HG03045 (cell line): Measurements from ENCODE around the gene FUNDC2.

Experiments used
- ATAC-seq: cut with Tn5 transposase; IDR thresholded peaks from one replicate; pipeline ENCODE4 v1.9.1; 2021; ENCODE audit warnings: mild to moderate bottlenecking, moderate library complexity; ENCODE audit not compliant: unreplicated experiment

The FUNDC2 gene

GRCh38 chrX:155023907-155024833 is 2.5 kb upstream of the FUNDC2 start:
- ATAC-seq: no peak

DNA sequence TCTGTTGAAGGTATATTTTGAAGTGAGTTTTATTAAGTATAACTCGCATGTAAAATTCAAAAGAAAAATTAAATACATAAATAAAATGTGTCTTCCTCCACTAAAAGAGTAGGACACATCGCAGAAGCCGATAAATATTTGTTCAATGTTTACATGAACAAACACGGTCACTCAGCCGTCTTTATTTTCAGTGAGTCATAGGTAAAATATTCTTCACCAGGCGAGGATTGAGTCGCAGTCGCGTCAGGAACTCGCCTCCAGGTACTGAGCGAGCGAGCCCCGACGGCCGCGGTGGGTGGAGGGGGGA is 271 bp upstream of the FUNDC2 start:
- ATAC-seq: no peak

DNA sequence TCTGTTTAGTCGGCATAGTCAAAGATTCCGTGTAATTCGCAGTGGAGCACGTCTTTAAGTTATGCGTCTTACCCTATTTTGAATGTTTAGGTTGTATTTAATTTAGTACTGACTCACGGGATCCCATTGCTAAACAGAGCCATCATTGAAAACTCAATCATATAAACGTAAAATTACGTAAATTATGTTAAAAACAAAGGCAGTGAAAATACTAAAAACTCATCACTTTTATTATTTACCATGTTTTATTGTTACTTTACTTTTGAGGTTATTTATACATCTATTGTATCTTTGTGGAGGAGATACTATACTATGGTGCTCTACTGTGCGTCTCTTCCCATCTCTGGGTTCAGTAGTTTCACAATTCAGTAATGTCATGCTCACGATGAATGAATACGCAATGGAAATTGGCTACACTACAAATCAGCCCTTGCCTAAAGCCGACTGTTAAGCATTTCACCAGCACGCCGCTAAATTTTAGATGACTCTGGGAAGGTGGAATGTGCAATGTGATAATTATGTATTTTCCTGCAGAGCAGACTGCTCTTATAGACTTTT is 944 bp downstream of the FUNDC2 start:
- ATAC-seq: no peak

DNA sequence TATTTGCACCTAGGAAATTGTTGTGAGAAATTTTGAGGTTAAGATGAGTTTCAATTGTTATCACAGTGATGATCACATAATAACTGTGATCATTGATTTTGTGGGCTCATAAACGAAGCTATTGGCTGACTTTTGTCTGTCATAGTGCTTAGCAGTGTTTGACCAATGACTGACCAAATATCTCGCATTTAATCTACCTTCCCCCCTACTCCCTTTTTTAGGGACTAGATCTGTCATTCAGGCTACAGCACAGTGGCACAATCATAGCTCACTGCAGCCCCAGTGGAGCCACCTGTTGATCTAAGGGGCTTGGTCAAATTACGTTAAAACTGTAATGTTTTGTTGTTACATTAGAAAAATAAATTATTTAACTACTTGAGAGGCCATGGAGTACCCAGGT is 1.5 kb downstream of the FUNDC2 start:
- ATAC-seq: no peak

- ATAC-seq: no peak
Observed at GRCh38 chrX:155028877-155029291, 2.2 kb downstream of the FUNDC2 start.

DNA sequence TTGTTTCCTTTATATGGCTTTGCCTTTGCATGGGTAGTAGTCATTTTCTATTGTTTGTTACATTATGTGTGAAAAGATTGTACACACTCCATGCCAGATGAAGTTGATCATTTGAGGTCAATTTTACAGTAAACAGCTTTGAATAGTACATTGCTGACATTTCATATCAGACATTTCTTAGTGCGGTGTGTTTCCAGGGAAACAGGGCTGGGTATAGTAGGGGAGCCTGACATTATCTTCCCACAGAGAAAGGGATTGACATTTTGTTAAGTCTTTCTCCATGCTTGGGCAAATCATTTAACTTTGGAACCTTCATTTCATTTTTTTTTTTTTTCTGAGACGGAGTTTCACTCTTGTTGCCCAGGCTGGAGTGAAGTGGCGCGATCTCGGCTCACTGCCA is 5.0 kb downstream of the FUNDC2 start:
- ATAC-seq: no peak

DNA sequence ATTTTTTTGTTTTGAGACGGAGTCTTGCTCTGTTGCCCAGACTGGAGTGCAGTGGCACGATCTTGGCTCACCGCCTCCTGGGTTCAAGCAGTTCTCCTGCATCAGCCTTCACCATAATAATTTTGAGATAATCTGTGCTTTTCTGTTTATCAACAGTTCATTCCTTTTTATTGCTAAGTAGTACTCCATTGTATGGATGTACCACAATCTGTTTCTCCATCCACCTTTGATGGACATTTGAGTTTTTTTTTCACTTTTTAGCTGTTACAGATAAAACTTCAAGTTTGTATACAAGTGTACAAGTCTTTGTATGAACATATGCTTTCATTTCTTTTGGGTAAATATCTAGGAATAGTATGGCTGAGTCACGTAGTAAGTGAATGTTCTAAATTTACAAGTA is 9.0 kb downstream of the FUNDC2 start:
- ATAC-seq: no peak

- ATAC-seq: no peak
Observed at GRCh38 chrX:155046129-155046810, 19.6 kb downstream of the FUNDC2 start.

GRCh38 chrX:155046811-155047528 is 20.3 kb downstream of the FUNDC2 start:
- no peak for ATAC-seq

DNA sequence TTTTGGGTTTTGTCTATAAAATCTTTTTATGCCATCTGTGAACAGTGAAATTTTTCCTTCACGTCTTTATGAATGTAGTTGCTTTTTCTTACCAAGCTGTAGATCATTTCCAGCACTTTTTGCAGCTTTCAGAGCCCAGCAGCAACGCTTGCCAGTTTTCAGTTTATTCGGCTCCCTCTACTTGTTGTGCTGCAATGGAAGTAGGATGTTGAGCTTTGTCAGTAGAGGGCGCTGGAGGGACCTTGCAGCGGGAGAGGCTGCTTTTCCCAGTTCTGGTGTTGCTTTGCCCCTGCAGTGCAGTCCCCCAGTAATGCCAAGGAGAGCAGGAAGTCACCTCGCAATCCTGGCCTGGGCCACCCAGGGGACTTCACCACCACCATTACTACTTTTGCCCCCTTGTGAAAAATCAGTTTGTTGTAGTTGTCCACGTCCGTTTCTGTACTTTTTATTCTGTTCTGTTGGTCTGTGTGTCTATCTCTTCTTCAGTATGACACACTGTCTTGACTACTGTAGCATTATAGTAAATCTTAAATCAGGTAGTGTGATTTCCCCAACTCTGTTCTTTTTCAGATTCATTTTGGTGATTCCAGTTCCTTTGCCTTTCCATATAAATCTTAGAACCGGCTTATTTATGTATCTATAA is 22.5 kb downstream of the FUNDC2 start:
- ATAC-seq: no peak

DNA sequence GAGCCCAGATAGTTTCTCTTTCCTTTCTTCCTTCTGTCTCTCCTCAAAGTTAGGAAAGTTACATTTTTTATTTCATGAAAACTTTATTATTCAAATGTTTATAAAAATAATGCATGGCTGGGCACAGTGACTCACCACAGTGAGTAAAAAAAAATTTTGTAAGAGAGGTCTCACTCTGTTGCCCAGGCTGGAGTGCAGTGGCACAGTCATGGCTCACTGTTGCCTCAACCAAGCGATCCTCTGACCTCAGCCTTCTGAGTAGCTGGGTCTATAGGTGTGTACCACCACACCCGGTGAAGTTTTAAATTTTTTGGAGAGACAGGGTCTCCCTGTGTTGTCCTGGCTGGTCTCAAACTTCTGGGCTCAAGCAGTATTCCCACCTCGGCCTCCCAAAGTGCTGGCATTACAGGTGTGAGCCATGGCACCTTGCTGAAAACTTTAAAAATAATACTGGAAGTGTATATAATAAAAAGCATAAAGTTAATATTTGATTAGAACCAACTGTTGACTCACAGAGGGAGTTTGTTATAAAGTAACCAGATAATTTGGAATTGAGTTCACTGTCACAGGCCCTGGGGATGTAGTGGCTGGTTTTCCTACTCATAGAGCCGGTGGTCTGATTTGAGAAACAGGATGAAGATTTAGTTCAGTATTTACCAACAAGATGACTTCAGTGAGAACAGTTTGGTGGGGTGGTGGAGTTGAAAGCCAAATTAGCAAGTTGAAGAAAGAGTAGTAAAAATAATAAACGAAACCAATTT is 26.3 kb downstream of the FUNDC2 start:
- no peak for ATAC-seq

- no peak for ATAC-seq
Observed at GRCh38 chrX:155053656-155054055, 27.0 kb downstream of the FUNDC2 start.

GRCh38 chrX:155054255-155054654 is 27.6 kb downstream of the FUNDC2 start:
- ATAC-seq: no peak

GRCh38 chrX:155055494-155055893 is 28.9 kb downstream of the FUNDC2 start:
- no peak for ATAC-seq

DNA sequence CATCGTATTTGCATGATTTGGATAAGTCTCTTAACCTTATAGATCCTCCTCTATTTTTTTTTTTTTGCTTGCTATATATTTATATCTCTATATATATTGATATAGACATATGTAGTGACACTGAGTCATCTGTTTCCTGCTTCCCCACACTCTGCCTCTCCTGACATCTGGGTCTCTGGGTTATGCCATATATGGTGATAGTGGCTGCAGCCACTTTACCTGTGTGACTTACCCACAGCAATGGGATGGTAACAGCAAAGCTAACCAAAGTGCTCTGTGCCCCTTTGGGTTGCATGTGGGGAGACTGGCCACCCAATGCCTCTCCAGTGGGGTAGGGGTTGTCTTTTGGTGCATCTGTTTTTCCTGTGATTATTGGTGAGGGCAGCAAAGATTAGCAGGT is 29.8 kb downstream of the FUNDC2 start:
- no peak for ATAC-seq

DNA sequence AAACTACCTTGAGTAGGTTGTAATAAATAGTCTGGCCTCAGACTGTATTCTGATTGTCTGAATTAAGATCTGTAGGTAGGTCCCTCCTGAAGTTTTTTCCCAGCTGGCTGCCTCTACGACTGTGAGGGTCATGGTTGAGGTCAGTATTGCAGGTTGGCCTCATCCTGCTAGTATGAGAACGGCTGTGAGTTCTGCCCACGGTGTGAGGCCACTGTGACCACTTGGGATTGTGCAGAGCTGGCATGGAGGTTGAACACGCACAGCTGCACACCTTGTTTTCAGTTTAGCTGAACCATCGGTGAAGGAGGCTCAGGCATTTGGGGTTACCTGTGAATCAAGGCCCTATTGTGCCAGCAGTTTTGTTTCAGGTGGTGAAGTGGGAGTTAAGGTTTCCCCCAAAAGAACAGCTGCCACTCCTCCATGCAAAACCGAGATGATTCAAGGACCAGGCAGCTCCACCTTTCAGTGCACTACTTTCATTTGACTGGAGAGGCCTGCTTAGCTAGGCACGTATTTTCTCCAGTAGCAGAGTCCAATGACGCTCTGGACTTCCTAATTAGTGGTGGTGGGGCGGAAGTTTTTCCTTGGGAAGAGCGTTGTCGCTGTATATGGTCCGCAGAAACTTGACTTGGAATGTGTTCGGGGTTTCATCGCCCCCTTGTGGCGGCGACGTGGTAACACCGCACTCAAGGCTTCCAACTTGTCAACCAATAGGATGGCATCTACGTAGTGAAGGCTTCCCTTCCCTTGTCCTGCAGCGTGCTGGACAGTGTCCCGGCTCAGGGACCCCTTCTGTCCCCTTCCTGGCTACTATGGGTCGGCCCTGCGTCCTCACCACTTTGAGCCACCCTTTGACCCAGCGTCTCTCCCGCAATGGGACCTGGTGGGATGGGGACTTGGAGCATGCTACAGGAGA is 30.5 kb downstream of the FUNDC2 start:
- peak; percentile 67 for ATAC-seq

GRCh38 chrX:155061760-155062159 is 35.1 kb downstream of the FUNDC2 start:
- no peak for ATAC-seq

DNA sequence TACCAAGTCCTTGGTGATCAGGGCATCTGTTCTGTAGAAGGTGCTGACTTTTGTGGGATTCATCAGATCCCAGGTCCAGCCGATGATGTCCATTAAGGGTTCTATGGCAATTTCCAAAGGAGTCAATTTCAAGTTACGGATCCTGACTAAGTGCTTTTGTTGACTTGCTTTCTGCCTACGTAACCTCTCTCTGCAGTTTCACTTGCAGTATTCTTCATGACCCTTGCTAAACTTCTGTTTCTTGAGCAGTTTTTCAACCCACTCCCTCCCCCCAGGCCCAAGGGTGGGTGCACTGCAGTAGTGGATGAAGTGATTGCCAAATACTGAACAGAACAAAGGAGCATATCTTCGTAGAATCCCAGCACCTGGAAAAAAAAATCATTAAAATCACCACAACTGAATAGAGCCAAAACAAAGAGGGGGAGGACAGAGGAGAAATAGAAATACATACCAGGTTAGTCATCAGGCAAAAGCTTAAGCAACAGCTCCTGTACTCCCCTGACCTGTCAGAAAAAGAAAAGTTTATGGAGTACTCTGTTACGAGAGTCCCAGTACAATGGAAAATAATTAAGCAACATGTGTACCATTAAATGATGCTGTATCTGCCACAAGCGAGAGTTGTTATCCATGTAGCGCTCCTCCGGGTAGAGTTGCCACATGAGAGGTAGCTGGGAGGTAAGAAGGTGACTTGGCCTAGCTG is 38.5 kb downstream of the FUNDC2 start:
- no peak for ATAC-seq

GRCh38 chrX:155068165-155068564 is 41.5 kb downstream of the FUNDC2 start:
- no peak for ATAC-seq
